ENCODE data around the gene PTPRA. TPM values are rescaled to one million over a fixed set of nuclear protein-coding genes. Genes with fewer than 3 reads are reported as not detected.

The PTPRA gene
- polyA plus RNA-seq, 1 donor: 103 TPM

DNA sequence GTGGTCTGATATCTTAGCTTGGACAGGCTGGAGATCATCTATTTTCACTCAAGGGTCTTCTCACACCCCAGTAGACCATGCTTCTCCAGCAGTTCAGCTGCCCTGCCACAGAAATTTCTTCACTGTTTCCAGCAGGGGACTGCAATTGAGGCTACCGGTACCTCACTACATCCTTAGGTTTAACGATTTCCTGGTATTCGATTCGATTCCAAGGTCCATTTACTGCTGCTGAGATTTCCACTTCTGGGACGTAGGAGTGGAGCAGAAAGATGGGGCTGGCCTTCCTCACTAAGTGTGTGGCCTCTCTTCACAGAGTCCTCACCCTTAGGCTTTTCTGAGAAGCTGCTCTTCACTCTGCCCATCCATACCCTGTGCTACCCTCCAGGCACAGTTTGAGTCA is 26.6 kb upstream of the PTPRA start:
- DNase-seq: no peak

DNA sequence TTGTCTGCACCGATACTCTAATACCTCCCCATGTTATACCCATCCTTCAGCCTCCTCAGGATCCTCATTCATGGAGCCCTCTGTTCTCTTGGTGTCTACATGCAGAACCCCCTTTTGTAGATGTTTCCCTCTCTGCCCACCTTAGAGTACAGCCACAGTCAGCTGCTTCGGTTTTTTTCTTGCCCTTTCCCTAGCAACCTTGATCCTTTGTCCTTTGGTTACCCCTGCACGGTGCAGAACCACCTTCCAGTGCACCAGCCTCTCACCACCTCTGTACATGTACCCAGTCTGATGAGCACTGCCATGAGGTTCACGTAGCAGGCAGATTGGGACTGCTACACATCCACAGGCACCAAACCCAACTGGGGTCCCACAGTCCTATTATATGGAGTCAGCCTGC is 25.5 kb upstream of the PTPRA start:
- DNase-seq: no peak

DNA sequence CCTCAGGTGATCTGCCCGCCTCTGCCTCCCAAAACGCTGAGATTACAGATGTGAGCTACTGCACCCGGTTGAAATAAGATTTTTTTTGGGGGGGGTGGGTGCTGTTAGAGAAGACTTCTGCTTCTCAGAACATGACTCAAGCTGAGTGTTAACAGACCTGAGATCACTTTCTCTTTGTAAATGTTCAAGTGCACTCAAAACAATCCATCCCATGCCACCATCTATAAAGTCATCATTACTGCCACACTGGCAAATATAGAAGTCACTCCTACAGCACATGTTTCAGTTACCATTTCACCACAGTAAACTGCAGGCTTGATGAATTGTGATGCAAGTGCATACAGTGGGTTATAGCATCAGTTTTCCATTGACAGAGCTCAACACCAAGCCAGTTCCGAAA is 23.8 kb upstream of the PTPRA start:
- no peak for DNase-seq

DNA sequence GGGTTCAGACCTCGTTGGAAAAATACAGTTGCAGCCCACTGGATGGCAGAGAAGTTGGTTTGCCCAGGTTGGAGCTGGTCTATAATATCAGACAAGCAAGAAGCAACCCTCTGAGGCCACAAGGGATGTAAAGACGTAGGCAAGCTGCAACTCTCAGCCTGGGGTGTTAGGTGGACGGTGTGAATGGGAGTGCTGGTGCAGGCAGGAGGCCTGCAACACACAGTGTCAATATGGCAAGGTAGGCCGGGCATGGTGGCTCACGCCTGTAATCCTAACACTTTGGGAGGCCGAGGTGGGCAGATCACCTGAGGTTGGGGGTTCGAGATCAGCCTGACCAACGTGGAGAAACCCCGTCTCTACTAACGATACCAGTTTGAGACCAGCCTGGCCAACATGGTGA is 22.2 kb upstream of the PTPRA start:
- no peak for DNase-seq

DNA sequence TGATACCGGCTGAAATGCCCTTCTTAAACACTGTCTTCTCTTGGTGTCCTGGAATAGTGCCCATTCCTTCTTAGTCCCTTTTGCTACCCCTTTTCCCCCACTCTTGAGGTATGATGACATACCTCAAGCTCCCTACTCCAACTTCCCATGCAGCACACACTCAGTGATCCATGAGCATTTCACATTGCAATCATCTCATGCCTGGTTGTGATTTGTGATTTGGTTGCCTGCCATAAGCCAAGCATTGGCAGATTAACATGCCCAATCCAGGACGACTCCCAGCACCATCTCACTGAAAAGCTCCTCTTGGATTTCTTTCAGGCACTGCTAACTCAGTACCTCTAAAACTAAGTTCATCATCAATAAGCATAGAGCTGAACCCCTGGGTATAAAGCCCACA is 14.7 kb upstream of the PTPRA start:
- no peak for DNase-seq

DNA sequence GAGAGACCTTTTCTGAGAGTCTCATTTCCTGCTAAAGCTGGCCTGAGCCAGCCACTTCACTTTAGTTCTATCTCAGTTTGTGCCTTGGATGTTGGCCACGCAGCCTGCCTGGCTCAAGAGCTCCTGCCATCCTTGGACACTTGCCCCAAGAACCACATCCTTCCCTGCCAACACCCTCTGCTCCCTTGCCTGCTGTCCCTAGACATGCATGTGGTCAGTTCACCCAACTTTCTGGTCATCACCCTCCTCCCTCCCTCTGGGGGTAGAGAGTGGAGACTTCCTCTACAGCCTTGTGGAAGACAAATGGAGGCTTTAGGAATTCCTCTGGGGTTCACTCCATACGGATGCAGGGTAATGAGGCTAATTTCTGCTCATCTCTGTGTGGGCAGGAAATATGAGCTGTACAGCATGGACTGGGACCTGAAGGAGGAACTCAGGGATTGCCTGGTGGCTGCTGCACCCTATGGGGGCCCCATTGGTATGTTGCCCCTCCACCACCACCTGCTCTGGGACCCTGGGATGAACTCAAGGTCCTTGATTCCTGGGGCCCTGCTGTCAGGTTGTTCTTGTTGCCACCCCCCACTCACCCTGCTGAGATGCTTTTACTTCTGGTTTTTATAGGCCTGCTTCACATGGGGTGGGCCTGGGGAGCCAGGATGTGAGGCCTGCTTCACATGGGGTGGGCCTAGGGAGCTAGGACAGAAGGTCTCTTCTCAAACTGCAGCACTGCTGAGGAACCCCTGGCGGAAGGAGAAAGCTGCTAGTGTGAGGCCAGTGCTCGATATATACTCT is 13.8 kb upstream of the PTPRA start:
- DNase-seq: no peak

DNA sequence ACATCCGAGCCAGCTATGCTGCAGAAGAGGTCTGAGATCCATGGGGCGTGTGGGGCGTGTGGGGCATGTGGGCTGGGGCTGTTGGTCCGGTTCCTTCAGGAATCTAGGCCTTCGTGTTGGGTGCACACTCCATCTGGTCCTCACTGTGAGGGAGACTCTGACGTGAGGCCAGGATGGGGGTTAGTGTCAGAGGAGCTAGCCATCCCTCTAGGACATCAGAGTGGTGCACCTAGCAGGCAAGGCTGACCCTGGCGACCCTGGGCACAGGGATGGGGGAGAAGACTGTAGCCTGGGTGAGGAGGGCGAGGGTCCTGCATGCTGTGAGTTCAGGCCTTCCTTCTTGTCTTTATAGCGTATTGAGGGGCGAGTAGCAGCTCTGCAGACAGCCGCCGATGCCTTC is 8.7 kb upstream of the PTPRA start:
- DNase-seq: no peak

DNA sequence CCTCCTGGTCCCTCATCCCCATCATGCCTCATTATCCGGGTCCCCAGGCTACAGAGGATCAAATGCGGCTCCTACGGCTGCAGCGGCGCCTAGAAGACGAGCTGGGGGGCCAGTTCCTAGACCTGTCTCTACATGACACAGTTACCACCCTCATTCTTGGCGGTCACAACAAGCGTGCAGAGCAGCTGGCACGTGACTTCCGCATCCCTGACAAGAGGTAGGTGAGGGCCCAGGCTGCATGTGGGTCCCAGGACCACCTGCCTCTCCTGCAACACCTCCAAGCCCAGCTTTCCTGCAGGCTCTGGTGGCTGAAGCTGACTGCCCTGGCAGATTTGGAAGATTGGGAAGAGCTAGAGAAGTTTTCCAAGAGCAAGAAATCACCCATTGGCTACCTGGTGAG is 8.2 kb upstream of the PTPRA start:
- DNase-seq: no peak

DNA sequence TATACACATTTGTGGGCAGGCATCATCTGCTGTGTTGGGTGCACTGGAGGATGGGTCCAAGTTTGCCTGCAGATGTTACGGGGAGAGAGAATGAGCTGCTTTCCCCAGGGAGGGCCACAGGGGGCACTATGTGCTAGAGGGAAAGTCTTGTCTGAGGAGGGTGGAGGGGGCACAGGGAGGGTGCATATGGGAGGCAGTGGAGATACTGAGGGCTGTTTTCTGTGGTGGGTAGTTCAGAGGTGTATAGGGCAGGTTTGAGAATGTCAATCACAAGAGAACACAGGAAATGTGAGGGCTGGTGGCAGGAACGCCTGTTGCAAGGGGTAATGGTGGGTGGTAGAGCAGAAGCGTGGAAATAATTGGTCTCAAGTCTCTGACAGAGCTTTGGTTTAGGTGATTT is 7.7 kb upstream of the PTPRA start:
- no peak for DNase-seq

DNA sequence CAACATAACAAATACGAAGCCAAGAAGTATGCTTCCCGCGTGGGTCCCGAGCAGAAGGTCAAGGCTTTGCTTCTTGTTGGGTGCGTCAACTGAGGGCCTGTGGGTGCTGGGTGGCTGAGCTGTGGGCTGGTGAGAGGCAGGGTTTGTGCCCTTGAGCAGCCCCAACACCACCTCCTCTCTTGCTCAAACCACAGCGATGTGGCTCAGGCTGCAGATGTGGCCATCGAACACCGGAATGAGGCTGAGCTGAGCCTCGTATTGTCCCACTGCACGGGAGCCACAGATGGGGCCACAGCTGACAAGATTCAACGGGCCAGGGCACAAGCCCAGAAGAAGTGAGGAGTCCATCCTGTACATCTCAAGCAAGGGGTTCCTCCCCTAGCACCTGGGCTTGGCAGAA is 7.0 kb upstream of the PTPRA start:
- DNase-seq: no peak

DNA sequence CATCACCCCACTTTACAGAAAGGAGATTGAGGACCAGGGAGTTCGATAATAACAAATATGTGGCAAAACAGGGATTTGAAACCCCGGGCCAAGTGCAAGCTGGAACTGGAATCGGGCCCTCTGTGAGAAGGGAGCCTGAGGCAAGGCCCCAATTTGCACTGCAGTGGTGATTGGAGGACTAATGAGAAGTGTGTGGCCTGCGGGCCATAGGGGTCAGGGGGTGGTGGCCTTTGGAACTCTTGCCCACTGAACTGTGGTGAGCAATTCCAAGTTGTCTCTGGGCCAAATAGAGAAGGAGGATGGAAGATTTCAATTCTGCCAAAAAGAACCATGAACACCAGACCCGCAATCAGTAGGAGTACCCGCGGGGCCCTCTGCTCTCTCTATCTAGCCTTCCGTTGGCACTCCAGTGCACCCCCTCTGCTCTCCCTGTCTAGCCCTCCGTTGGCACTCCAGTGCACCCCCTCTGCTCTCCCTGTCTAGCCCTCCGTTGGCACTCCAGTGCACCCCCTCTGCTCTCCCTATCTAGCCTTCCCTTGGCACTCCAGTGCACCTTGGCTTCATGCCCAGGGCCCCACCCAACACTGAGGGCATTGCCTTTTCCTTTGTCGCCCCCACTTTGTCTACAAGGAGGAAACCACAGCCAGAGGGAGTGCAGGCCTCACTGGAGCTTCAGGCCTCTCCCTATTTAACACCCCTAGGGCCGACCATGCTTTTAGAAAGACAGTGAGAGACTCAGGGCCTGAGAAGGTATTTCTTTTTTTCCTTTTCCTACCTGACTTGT is 6.0 kb upstream of the PTPRA start:
- no peak for DNase-seq

DNA sequence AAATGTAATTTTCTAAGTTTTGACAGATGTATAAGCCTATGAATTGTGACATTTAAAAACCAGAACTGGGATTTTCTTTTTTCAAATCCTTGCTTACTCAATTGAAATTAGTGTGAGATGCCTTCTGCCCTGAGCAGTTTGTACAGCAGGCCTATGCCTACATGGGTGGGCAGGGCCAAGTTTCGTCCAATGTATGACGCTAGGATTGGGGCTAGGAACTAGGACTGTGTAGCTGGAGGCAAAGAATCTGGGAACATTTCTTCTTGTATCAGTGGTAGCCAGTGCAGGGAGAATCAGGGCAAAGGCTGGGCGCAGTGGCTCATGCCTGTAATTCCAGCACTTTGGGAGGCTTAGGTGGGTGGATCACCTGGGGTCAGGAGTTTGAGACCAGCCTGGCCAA is 3.9 kb upstream of the PTPRA start:
- DNase-seq: no peak

DNA sequence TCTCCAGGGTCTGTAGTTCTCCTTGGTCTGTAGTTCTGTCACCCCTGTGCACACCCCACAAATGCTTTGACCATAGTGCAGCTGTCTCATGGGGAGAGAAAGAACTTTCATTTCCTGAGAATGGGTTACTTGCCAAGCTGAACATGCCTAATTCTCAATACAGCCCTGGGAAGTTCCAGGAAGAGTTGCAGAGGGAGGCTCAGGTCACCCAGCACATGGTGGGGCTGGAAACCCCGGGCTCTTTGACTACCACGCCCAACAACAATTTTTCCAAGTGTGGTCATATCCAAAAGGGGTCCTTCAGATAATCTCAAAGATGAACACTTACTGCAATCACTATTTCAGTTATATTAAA is 2.2 kb upstream of the PTPRA start:
- no peak for DNase-seq

DNA sequence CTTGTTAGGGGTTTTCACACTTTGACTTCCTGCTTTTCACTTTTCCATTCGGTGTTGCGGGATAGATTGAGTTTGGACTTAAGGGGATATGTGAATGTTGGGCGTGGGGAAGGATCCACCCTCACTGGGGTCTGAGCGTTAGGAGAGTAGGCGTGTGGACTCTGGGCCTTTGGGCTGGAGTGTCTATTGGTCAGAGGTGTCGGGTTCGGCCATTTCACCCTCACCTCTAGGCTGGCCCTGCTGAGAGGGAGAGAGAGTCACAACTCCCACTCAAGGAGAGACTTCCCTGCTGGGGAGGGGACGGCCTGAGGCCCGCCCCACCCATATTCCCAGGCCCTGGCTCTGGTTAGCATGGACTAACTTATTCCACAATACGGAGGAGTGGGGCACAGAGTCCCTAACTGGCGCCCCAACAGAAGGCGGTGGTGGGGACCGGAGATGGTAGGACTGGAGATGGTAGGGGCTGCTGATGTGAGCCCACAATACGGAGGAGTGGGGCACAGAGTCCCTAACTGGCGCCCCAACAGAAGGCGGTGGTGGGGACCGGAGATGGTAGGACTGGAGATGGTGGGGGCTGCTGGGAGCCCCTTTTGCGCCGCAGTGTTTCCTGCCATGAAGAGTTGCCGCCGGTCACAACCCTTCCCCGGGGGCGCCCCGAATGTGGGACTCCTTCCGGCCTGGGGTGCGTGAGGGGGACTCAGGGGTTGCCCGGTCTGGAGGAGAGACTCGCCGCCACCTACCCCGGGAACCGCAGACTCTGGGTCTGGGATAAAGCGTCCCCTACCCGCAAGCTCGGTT is 1.4 kb upstream of the PTPRA start:
- DNase-seq: no peak

DNA sequence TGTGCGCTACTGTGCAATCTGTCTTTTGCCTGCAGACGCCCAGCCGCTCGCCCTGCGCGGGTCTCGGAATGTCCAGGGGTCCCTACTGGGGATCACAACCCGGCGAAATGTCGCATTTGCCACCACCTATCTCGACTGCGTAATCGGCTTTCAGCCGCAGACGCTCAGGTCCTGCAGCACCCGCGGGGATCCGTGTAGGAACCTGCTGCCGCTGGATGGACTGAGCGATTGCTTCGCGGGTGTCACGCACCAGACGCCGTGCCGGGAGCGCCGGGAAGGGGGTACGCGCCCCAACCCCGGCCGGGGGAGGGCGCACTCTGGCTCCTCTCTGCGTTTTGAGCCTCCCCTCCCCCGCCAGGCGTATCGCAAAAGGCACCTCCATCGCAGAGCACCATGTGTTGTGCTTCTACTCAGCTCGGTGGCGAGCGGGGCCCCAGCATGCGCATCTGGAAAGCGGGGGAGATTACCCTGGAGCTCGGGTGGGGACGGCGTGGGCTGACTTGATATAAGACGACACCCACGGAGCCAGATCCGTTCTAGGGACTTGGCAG is 747 bp upstream of the PTPRA start:
- DNase-seq: no peak

DNA sequence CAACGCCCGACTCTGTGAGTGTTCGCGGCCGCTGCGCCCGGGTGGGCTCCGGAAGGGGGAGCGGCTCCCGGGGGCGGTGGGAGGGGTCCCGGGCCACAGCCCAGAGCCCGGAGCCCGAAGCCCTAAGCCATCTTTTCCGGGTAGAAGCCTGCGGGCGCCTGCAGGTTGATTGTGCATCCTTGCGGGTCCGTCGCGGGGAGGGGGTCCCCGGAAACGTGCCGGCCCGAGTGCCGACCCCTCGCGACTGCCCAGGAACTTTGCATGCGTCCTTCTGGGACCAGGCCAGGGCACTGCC is 413 bp downstream of the PTPRA start:
- peak; percentile 55 for DNase-seq

DNA sequence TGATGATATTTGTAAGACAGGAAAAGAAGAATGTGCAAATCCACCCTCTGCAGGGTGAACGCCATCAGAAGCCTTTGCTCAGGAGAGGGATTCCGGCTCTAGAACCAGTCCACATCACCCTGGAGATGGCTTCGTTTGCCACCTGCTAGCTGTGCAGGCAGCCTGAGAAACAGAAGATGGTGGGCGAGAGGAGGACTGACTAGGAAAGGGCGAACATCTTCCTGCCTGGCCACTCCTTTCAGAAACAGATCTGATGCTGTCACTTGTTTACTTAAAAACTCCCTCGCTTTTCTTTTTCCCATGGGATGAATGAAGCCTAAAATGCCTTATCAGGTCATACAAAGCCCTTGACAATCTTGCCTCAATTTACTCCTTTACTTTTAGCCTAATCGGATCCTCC is 1.2 kb downstream of the PTPRA start:
- DNase-seq: no peak

DNA sequence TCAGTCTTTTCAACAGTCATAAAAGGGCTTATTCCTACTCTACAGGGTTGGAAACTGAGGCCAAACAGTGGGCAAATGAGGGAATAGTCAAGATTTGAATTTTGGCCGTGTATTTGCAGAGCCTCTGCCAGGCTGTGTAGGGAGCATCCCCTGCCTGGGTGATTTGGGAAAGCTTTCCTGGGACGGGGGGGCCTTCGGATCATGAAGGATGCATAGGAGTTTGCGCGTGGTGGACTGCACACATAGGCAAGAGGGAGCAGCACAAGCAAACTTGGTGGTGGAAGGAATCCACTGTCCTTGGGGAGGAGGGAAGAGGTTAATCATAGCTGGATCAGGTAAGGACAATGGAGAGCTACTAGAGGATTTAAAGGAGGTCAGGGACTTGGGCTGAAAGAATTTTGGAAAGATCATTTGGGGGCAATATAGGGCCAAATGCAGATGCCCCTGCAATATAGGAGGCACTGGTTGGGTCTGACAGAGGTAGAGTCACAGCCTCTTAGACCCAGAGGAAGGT is 2.5 kb downstream of the PTPRA start:
- DNase-seq: no peak

DNA sequence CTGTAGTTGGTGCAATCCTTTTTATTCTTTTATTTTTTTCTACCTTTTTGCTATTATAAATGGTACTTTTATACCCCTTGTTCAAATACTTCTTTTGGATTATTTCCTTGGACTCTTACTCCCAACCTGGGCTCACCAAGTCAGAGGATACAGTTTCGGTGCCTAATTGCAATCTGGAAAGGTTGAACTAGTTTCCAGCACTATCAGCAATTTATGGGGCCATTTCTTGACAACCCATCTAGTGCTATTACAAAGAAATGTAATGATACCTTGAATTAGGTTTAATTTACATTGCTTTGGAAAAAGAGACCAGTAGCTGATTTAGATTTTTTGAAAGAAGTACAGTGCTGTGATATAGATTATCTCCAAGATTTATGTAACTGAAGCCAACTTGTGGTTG is 5.2 kb downstream of the PTPRA start:
- DNase-seq: no peak

DNA sequence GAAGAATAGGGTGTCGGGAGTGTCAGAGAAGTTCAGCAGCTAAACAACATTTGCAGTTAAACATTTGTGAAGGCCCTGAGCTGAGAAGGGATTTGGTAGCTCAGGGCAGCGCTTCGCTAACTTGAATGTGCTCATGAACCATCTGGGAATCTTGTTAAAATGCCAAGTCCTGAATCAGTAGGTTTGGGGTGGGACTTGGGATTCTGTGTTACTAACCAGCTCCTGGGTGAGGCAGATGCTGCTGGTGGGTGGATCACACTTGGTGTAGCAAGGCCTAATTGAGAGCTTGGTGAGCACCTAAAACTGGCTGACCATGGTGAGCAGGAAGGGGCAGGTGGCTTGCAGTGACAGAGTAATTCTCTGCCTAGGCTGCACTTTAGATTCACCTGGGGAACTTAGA is 5.9 kb downstream of the PTPRA start:
- DNase-seq: no peak

DNA sequence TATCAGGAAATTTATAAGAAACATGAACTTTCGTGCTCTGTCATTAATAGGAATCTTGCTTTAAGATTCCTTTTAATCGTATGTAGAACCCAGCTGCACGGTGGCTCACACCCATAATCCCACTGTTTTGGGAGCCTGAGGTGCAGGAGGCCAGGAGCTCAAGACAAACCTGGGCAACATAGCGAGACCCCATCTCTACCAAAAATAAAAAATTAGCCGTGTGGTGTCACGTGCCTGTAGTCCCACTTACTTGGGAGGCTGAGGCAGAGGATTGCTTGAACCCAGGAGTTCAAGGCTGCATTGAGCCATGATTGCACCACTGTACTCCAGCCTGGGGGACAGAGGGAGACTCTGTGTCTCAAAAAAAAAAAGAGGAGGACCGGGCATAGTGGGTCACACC is 7.4 kb downstream of the PTPRA start:
- no peak for DNase-seq

DNA sequence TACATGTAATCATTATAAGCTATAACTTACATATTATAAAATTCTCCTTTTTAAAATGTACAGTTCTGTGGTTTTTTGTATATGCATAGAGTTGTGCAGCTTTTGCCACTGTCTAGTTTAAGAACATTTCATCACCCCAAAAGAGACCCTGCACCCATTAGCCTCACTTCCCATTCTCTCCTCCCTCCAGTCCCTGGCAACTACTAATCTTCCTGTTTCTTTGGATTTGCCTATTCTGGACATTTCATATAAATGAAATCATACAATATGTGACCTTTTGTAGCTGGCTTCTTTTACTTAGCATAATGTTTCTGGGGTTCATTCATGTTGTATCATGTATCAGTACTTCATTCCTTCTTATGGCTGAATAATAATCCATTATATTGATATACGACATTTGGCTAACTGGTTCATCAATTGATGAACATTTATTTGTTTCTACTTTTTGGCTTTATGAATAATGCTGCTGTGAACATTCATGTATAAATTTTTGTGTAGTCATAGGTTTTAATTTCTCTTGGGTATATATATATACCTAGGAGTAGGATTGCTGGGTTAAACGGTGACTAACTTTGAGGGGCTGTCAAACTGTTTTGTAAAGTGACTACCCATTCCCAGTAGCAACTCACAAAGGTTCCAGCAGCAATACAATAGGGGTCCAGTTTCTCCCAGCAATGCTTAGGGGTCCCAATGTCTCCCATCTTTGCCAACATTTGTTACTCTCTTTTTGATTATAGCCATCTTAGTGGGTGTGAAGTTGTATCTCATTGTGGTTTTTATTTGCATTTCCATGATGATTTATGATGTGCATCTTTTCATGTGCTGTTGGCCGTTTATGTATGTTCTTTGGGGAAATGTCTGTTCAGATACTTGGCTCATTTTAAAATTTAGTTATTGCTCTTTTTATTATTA is 10.7 kb downstream of the PTPRA start:
- no peak for DNase-seq

All from left kidney (tissue), 2 donors.